Right kidney (tissue), 9 donors: Measurements from ENCODE around the gene HES3.

Source experiments
- DNase-seq: peaks from one replicate; pipeline ENCODE4 v3.0.0-alpha.2; 2016
- long read RNA-seq, 8 donors: transcript quantifications; one replicate each; lab custom pipeline, GENCODE V29; 2026

The HES3 gene, protein sequence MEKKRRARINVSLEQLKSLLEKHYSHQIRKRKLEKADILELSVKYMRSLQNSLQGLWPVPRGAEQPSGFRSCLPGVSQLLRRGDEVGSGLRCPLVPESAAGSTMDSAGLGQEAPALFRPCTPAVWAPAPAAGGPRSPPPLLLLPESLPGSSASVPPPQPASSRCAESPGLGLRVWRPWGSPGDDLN
- long read RNA-seq, donor 1, result 0 reads
- long read RNA-seq, donor 2, result 0 reads
- long read RNA-seq, donor 3, result 0 reads
- long read RNA-seq, donor 4, result 0 reads
- long read RNA-seq, donor 5, result 0 reads
- long read RNA-seq, donor 6, result 0 reads
- long read RNA-seq, donor 7, result 0 reads
- long read RNA-seq, donor 8, result 0 reads

DNA sequence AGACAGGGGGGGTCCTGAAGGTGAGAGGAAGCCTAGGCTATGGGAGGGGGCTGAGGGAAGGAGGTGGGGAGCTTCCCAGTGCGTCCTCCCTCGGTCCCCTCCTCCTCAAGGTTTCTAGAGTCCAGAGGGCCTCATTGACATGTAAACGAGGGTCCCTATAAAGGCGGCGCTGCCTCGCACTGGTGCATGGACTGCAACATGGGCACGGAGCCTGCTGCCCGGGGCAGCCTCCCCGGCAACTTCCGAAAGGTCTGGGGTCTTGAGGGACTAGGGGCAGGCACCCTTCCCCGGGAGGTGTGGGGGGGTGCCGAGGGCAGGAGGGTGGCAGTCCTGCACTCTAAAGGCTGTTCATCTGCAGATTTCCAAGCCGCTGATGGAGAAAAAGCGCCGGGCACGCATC, at the start of gene HES3:
Gene HES3 (plus strand): TSS at position 187 of the 400 bp plus-strand sequence. CDS start 187 bp downstream, at position 374.
- DNase-seq, result no peak

DNA sequence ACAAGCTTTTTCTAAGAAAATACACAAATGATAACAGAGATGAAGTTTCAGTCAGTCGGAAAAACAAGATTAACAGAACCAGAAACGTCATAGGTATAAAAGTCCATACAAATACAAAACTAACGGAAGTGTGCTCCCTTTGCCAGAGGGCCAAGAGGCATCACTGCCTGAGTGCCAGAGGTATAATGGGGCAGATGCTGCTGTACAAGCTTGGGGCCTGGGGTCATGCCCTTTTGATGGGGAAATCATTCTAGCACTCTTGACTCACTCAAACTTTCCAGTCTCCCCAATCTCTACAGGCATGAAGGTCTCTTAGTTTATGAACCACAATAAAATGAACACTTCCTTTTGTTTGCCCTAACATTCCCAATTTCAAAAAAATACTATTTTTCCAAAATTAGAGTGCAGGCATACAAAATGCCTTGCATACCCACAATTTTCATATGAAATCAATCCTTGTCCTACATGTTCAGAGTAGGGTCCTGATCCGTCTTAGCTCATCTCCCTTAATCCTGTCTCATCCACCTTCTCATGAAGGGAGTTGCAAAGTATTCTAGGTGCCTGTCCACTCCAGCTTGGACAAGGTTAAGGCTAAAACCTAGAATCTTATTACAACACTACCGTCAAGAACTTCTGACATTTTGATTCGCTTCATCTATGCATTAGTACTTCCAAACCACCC, 46.1 kb upstream of the HES3 start:
- no peak for DNase-seq

DNA sequence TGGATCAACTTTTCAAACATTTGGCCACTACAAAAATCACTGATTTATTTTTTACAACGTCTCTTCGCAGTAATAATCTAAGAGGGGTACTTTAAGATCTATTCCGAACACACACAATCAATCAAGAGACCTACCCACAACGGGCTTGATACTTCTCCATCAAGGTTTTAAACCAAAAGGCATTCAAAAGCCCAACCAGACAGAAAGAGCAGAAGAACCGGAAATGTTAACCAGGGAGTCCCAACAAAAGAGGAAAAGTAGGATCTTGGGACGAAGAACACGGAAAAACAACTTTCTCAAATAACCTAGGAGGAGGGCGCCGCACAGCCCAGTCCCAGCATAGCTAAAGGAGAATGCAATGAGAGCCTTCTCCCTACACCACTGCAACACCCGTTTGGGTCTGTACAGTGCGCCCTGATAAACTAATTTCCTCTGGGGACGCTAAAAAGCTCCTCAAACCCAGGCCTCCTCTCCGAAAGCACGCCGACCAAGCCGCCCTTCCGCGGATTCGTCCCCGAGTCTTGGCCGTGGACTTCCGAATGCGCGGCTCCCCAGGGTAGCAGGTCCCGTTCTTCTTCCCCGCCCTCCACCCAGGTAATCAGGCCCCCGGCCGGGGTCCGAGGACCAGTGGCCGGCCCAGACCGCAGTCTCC, 45.2 kb upstream of the HES3 start:
- no peak for DNase-seq

DNA sequence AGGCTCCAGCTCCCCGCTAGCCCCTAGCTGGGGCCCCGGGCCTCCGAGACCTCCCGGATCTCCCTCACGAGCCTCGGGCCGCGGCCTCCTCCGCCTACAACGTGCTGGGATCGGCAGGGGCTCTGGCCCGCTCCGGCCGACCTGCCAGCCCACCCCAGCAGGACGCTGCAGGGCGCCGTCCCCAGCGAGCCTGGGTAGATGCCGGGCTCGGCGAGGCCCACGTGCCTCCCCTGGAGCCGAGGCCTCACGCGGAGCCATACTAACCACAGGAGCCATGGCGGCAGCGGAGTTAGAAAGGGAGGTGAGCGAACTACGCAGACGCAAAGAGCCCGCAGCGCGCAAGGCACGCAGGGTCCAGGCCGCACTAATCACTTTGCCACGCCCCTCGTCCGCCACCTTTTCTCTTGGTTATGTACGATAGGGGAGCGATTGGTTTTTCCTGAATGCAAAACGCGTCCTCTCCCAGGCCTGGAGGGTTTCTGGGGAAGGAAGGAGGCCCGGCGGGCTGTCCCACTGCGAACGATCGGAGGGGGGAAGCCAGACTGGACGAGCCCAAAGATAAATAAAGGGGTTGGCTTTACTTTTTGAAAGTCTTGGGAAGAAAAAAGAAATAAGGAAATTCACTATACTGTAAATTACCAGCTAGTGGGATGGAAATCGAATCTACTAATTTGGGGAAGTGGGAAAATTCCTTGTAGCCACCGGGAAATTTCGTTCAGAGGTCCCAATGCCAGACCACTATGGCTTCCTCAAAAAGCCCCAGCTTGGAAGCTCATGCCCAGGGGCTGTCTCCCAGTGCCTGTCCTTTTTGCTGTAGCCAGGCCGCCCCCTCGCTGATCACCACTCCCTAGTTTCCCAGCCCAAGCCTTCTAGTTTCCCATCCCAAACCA, 44.4 kb upstream of the HES3 start, which contains the start of gene RPL22:
Gene RPL22 (minus strand): TSS at position 298 of the 890 bp plus-strand sequence. CDS start 22 bp downstream, at position 276.
- DNase-seq, result peak; percentile 90

DNA sequence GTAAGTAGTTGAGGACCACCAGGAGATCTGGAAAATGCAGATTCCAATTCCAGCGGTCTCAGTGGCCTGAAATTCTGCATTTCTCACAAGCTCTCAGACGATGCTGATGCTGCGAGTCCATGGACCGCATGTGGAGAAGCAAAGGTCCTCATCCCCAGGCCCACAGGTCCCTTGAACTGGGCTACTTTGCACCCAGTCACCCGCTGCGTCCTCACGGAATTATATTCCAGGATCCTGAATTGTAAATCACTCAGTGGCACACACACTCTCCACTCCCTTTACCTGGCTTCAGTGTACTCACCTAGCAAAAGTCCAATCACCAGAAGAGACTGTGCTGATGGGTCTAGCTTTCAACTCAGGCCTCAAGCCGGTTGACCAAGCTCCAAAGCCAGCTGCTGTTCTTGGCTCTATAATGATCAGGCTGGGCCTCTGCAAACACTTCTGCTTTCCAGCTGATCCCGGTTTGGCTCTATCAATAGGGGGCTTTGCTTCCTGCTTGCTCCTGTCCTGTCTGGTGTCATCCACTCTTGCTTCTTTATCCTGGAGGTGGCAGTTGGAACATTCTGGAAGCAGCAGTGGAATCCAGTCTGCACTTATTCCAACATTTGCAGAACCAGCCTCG, 43.7 kb upstream of the HES3 start:
- DNase-seq, result no peak

DNA sequence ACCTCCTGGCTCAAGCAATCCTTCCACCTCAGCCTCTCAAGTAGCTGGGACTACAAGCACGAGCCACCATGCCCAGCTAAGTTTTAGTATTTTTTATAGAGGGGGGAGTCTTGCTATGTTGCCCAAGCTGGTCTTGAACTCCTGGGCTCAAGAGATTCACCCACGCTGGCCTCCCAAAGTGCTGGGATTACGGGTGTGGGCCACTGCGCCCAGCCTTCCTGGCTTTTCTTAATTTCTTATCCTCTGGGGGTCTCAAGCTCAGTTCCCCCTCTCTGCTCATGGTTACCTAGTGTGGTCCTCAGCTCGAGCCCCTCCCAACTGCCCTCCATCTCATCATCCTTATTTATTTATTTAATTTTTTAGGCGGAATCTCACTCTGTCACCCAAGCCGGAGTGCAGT, 41.7 kb upstream of the HES3 start:
- no peak for DNase-seq

DNA sequence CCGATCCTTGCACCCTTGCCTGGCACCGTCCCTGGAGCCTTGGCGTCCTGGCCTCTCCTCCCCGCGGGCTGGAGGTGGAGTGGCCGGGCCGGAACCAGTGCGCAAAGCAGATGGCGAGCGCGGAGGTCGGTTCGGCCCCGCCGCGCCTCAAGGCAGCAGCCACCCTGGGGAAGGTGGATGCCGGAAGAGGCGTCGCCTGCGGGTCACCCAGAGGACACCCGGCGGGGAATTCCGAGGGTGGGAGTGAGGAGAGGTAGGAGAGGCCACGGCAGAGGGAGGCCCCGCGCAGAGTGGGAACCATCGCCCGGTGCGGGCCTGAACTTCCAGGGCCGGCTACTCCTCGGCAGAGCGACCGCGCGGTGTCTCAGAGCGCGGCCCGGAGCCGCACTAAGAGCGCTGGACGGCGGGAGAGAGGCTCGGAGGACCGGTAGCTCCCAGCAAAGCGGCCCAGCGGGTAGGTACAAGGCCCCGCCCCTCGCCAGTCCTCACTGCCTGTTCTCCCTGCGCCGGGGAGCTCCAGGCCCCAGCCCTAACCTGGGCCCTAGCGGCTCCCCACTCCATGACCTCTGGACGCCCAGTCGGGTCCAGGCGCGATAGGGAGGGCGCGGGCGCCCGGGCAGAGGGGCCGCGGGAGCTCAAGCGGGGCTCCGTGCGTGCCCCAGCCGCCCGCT, 38.0 kb upstream of the HES3 start, which contains the start of gene RNF207:
Gene RNF207 (plus strand): TSS at position 271 of the 671 bp plus-strand sequence. CDS start 417 bp downstream, outside the sequence.
- DNase-seq, result peak; percentile 86

DNA sequence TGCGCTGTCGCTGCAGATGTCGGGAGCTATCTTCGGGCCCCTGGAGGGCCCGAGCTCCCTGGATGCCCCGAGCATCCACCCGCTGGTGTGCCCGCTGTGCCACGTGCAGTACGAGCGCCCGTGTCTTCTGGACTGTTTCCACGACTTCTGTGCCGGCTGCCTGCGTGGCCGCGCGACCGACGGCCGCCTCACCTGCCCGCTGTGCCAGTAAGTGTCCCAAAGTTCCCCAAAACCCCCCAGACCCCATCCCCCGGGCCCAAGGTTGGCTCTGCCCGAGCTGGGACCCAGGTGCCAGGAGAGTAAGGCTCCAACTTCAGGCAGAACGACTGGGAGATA, 37.5 kb upstream of the HES3 start:
- DNase-seq, result no peak

DNA sequence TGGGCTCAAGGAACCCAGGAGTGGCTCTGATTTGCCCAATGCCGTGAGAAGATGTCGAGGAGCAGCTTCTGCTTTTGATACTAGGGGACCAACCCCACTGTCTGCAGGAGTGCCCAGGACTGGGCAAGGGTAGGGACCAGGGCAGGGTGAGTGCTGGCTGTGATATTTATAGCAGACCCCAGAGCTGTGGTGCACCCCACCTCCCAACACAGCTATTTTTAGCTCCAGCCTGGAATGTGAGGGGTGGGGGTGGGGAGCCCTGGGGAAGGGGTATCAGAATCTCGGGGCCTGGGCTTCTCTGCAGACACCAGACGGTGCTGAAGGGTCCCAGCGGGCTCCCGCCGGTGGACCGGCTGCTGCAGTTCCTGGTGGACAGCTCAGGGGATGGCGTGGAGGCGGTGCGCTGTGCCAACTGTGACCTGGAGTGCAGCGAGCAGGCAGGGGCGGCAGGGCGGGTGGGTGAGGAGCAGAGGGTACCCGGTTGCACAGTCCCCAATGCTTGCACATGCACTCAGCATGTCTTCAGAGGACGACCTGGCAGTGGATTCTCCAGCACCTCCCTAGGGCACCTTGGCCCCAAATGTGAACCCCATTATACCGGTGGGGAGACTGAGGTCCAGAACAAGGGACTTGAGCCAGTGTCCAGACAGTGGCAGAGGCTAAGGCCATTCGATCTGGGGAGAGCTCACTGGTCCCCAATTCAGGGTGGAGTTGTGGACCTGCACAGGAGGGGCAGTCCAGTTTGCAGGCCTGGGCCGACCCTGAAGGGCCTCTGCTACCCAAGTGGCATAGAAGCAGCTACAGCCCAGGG, 36.7 kb upstream of the HES3 start:
- DNase-seq, result no peak

DNA sequence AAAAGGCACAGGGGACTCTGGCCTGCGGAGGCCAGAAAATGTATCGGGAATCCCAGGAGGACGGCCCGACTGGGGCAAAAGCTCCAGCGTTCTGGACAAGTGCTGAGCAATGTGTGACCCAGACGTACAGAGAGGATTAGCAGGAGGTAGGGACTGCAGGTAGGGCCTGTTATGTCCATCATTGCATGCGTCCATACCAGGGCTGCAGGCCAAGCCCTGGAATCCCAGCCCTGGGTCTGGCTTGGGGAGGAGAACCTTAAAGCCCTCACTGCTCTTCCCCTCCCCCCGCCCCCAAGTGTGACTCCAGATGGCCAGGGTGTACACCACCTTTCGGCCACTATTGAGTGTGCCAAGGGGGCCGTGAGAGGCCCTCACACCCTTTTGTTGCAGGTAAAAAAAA, 36.1 kb upstream of the HES3 start:
- DNase-seq, result no peak

DNA sequence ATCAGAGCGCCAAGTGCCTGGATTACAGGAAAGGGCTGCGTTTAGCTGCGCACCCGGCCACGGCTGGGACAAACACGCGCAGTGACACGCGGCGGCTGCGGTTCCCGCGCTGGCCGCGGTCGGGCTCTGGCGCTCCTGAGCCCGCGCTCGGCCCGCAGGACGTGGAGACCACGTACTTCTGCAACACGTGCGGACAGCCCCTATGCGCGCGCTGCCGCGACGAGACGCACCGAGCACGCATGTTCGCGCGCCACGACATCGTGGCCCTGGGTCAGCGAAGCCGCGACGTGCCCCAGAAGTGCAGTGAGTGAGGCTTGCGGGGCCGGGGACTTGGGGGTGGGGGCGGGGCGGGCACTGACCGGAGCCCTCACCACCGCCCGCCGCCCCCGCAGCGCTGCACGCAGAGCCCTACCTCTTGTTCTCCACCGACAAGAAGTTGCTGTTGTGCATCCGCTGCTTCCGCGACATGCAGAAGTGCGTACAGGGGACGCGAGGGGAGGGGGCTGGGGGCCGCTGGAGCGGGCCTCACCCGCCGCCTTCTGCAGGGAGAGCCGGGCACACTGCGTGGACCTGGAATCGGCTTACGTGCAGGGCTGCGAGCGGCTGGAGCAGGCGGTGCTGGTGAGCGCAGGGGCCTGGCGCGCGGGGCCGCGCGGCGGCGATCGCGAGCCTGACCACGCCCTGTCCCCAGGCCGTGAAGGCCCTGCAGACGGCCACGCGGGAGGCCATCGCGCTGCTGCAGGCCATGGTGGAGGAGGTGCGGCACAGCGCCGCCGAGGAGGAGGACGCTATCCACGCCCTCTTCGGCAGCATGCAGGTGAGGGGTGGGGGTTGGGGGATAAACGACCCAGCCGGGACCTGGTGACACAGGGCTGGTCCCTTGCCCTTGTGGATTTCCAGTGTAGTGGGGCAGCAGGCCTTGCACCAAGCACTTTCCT, 35.0 kb upstream of the HES3 start:
- DNase-seq, result peak; percentile 60

DNA sequence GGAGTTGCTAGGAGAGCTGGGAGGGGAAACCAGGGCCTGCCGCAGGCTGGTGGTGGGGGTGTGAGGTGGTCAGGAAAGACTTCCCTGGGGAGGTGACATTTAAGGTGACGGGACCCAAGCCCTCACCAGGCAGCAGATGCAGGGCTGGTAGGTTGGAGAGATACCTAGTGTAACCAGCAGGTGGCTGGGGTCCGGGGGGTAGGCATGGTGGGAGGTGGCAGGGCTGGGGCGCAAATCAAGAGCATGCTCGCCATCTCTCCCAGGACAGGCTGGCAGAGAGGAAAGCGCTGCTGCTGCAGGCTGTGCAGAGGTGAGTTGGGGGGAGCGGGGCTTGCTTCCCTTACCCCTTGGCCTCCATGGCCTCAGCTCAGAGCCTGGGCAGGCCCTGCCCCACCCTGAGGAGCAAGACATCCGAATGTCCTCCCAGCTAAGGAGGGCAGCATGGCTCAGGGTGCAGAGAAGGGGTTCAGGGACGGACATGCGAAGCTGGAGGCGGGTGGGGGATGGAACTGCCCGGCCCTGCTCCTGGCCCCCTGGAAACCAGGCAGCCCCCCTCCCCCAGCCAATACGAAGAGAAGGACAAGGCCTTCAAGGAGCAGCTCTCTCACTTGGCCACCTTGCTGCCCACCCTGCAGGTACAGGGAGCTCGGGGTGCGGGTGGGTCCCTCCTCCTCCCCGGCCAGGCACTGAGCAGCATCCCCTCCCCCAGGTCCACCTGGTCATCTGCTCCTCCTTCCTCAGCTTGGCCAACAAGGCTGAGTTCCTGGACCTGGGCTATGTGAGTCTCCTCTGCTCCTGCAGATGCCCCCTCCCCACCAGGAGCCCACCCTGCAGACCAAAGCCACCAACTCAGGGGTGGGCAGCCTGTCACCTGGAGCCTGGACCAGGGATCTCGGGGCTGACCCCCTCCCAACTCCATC, 34.1 kb upstream of the HES3 start:
- no peak for DNase-seq

DNA sequence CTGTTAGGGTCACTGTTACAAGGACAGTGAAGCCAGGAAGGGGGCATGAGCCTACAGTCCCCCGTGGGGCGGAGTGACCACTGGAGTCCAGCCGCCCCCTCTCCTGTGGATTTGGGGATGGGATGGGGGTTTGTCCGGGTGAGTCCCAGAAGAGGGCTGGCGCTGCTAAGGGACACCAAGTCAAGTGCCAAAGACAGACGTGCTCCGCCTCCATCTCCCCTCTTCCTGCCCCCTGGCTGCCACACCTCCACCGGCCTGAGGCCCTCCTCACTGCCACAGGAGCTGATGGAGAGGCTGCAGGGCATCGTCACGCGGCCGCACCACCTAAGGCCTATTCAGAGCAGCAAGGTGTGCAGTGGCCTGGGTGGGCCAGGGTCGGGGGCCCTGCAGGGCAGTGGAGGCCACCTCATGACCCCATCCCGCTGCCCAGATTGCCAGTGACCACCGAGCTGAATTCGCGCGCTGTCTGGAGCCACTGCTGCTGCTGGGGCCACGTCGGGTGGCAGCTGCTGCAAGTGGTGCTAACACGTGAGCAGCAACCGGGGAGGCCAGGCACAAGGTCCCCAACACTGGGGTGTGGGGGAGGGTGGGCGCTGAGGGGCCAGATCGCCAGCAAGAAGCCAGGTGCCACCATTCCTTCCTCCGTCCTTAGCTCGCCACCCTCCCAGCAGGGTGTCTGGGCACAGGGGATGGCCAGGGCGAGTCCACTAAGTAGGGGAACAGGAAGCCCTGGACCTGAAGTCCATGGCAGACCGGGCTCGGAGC, 33.2 kb upstream of the HES3 start:
- DNase-seq, result no peak

DNA sequence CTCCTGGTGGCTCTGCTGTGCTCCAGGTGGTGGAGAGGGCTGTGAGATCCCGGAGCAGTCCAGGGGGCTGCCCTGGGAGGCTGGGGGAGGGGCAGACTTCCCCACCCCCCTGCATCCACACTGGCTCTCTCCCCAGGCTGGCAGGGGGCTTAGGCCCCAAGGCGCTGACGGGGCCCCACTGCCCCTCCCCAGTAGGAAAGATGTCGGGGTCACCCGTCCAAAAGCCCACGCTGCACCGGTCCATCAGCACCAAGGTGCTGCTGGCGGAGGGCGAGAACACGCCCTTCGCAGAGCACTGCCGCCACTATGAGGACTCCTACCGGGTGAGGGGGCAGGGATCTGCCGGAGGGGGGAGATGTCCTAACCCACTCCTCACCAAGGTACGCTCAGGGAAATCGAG, 32.2 kb upstream of the HES3 start:
- no peak for DNase-seq

DNA sequence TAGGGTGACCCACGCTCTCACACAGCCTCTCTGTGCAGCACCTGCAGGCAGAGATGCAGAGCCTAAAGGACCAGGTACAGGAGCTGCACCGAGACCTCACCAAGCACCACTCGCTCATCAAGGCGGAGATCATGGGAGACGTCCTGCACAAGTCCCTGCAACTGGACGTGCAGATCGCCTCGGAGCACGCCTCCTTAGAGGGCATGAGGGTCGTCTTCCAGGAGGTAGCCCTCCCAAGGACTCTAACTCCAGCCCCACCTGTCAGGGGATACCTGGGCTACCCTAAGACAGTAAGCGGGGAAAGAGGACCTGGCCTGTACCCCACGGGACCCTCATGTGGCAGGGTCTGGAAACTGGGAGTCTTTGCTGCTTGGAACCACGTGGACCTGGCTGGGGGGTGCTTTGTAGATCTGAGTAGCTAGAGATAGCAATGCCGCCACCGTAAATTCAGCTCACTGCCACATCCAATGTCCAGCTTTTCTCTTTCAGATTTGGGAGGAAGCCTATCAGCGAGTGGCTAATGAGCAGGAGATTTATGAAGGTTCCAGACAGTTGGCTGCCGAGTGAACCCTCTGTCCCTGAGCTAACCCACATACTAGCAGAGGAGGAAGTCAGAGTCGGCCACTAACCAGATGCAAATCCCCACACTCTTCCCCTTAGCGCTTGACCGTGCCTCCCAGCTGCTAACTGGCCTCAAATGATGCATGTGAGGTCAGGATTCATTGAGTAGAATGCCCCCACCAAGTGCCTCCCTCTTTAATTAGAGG, 31.6 kb upstream of the HES3 start:
- no peak for DNase-seq

DNA sequence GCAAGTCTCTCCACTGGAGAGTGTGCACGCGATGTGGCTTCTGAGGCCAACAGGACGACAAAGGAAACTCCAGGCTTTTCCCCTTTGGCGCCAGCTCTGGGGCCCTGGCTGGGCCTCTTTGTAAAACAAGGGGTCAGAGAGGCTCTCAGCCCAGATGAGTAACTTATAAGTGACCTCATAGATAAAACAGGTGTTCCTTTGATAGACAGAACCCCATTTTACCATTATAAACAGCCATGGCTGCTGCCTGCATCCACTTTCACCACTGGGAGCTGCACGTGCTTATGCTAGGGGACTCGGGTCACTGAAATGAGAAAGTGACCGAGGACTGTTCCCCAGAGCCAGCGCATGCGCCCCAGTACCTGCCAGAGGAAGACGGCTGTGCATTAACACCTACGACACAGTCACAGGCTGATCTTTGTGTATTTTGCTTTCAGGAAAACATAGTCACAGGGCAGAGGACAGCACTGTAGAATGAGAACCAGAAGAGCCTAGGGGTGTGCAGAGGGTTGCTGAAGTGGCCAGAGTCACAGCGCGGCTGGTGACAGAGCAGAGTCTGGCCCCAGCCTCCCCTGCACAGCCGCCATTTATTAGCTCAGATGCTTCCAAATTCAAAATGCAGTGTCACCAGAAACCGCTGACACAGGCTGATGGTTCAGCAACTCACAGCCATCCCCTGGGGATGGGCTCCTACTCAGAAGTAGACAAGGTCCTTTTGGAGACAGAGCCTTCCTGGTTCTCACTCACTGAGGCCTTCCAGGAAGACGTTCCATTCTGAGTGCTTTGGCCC, 25.4 kb upstream of the HES3 start:
- DNase-seq, result no peak
